Stimulated activated CD4-positive, alpha-beta T cell treated with anti-CD3 and anti-CD28 coated beads, Interleukin-2, amount 100 ng/mL, for 48 hours (primary cell): ENCODE data around the gene LRMDA.
"Not testable (repeated sequence)": the region's sequence is repeated elsewhere in the genome, so short reads cannot be mapped to it uniquely, and the experiment has no call there.

ENCODE experiments used
- DNase-seq, 2 donors: peaks; one replicate each; pipeline ENCODE4 v3.0.0-alpha.2; 2020

The LRMDA gene

DNA sequence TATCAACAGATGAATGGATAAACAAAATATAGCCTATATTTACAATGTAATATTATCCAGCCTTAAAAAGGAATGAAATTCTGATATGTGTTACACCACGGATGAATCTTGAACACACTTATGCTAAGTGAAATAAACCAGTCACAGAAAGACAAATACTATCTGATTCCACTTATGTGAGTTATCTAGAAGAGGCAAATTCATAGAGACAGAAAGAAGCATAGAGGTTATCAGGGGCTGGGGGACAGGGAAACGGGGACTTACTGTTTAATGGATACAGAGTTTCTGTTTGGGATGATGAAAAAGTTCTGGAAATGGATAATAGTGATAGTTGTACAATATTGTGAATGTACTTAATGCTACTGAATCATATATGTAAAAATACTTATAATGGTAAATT is 329.9 kb downstream of the LRMDA start:
- no peak for DNase-seq

GRCh38 chr10:75762431-75762802 is 331.0 kb downstream of the LRMDA start:
- DNase-seq = no peak

DNA sequence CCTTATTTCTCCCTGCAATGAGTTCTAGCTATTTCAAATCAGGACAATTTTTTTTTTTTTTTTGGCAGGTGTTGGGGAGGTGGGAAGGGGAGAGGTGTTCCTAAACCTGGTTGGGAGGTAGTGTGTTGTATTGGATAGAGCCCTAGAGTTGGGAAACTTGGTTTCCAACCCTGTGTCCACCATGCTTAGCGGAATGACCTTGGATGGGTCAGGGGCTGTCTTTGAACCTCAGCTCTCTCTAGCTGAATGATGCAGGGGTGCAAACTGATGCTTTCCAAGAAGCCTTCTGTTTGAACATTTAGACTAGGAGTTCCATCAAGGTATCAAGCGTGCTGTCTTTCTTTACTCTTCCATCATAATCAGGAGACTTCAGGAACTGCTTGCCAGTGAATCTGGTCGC is 332.2 kb downstream of the LRMDA start:
- no peak for DNase-seq

DNA sequence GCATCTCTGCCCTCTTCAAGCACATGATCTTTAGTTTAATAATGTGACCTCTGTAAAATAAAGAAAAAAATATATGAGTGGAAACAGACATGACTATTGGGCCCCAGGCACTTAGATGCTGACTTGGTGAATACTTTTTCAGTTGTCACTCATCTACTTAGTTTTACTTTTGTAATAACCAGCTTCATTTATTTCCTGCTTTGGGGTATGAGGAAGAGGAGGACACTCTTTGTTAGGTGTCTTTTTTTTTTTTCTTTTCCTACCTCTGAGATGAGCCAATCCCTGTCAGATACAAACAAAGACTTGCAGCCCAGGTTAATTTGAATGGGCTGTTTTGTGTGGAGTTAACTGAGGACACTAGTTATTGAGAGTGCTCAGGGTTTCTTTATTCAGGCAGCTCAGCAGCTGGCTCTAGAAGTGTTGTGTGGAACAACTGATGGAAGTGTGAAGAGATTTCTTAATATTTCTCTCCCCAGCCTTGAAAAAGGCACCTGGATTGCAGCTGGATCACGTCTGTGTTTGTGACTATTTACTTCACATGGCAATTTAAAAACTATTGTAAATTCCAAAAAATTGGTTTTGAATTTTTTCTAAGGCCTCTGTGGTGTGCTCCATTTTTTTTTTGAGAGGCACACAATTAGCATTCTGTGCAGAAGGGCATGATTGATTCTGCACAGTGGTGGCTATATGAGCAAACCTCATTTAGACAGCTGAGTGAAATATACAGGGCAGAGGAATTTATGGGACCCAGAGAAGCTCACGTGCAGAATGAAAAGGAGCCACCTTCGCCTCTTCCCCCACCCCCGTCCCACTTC is 333.8 kb downstream of the LRMDA start:
- DNase-seq = no peak

GRCh38 chr10:75765789-75766096 is 334.3 kb downstream of the LRMDA start:
- no peak for DNase-seq

DNA sequence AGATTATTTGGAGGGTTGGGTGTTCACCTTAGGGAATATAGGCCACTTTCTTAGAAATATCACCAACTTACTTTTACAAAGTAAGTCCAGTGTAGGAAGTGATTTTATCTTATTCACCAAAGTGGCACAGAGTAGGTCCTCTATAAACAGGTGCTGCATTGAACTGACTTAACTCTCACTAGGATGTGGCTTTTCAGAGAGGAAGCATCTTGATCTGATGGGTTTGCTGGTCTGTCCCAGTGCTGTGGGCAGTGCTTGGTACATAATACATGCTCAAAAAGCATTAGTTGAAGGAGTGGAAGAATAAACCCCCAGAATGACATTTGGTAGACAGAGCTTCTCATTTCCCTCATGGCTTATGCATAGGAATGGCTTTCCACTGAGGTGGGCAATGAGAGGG is 334.7 kb downstream of the LRMDA start:
- no peak for DNase-seq

GRCh38 chr10:75766752-75767151 is 335.3 kb downstream of the LRMDA start:
- DNase-seq = not testable (repeated sequence)

GRCh38 chr10:75770626-75771081 is 339.2 kb downstream of the LRMDA start:
- DNase-seq = no peak

DNA sequence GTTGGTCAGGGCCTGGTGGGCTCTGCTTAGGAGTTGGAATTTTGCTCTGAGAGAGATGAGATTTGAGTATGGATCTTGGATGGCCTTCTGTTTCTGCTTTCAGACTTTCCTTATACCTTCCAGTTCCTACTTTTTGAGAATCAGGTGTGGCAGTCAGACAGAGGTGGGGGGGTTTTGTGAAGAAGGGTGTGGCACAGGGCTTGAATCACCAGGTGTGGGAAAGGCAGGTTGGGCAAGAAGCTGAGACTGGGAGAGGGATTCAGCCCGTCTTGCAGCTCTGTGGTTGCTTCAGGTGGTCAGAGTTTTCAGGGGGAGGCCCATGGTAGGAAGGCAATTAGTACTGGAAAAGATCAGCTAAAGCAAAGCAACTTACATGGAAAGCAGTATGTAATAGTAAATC is 340.2 kb downstream of the LRMDA start:
- DNase-seq = no peak

GRCh38 chr10:75772153-75772887 is 340.9 kb downstream of the LRMDA start:
- DNase-seq = no peak

DNA sequence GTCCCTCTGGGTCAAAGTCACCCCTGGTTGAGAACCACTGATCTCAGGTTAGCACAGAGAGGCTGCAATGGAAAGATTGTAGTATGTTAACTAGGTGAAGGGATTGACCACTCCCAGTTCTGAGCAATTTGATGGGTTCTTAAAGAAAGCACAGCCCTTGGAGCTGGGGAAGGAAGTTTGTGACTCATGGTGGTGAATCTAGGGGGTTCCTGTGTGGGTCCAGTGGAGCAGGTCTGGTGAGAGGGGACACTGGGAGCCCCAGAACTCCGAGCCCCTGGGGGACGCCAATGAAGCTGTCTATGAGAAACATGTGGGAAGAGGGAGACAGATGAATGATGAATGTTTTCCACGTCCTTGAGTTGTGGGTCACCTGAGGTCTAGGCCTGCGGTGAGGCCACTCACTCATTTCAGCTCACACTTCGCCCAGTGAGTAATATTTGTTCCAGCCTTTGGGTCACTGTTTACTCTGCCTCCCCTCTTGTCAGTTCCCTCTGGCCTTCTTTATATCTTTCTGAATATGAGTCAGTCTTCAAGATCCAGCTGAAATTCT is 341.9 kb downstream of the LRMDA start:
- DNase-seq = no peak

GRCh38 chr10:75773813-75774782 is 342.7 kb downstream of the LRMDA start:
- no peak for DNase-seq

- DNase-seq = no peak
These were observed 343.5 kb downstream of the LRMDA start for GRCh38 chr10:75774783-75775490.

GRCh38 chr10:75776738-75777504 is 345.5 kb downstream of the LRMDA start:
- no peak for DNase-seq

- no peak for DNase-seq
These were observed 347.2 kb downstream of the LRMDA start for GRCh38 chr10:75778665-75779064.

- DNase-seq = no peak
These were observed 347.9 kb downstream of the LRMDA start for GRCh38 chr10:75779276-75779675.

DNA sequence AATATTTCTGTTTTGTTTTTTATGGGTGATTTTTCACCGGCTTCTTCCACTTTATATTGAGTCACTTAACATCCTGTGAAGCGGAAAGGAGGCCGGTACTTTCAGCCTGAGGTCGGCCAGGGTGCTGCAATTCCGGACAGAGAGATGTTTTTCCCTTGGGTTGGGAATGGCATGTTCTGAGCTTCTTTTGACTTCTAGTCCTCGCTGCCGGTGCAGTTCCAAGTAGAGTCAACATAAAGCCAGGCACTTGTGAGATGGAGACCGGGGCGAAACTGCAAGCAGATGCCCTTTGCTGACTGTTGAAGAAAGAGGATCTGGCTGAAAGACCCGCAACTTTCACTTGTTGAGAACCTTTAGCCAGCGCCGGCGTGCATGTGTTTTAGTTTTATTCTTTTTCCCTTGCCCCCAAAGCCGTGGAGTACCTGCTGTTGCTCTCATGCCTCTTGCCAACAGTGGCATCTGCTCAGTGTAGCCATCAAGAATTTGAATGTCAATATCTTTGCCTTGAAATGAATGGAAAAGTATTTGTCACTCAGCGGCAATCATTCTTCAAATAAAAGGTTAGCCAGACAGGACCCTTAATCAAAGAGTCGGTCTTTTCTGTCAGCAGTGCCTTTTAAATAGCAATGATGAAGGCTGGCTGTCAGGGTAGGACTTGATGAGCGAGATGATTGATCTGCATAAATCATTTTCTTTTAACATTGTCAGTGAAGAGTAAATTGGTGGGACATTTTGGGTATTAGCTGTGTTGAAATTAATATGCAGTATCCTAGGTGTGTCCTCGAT is 351.2 kb downstream of the LRMDA start:
- DNase-seq = no peak

GRCh38 chr10:75788394-75789205 is 357.2 kb downstream of the LRMDA start:
- DNase-seq = no peak

GRCh38 chr10:75793848-75794247 is 362.4 kb downstream of the LRMDA start:
- DNase-seq = no peak

DNA sequence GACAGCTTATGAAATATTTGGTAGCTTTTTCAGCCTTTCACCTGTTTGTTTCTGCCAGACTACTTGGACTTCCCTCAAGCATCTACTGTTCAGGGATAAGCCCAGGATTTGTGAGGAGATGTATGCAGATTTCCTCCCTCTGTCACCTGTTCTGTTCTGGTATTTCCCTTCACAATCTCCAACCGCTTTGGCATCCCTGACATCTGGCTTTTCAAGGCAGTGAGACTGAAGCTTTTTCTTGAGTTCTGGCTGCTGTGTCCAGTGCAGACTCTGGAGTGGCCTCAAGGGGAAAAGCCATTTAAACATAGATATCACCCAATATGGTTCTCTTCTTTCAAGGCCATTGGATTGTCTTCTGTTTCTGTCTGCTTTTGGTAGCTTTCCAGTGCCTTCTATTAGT is 369.7 kb downstream of the LRMDA start:
- DNase-seq = no peak
